Testis (tissue), 2 donors: ENCODE data around the gene SLC35F4.

Experiments used
- POLR2A ChIP-seq: fragments of 450-650 bp; IDR thresholded peaks from one replicate; pipeline ENCODE4 v1.6.1; 2017; ENCODE audit warnings: antibody characterized with exemption, mild to moderate bottlenecking, moderate library complexity
- TF ChIP-seq, protein P1 (sequence below), 3 experiments: fragments of 450-650 bp in 2 of 3; fragments of 200-600 bp in 1 of 3; sonication (generic) in 1 of 3; IDR thresholded peaks; one replicate each; pipeline ENCODE4 v1.5.1; 2016 to 2019; ENCODE audit warnings: antibody characterized with exemption in 3 of 3, mild to moderate bottlenecking in 2 of 3, moderate library complexity in 1 of 3

DNA sequence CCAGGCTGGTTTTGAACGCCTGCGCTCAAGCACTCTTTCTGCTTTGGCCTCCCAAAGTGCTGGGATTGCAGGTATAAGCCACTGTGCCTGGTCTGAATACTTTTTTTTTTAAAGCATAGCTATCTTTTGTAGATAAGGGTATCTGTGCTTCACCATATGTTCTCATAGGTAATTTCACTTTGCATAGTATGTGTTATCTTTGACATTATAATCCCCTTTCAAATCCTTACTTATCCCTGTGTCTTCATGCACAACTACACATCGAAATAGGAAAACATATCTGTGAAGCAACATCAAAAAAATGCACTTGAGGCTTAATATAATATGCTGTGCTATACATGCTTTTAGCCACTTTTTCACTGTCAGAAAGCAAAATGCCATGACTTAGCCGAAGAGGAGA lies 94.1 kb downstream of the SLC35F4 start:
- TF ChIP-seq, protein P1, sequence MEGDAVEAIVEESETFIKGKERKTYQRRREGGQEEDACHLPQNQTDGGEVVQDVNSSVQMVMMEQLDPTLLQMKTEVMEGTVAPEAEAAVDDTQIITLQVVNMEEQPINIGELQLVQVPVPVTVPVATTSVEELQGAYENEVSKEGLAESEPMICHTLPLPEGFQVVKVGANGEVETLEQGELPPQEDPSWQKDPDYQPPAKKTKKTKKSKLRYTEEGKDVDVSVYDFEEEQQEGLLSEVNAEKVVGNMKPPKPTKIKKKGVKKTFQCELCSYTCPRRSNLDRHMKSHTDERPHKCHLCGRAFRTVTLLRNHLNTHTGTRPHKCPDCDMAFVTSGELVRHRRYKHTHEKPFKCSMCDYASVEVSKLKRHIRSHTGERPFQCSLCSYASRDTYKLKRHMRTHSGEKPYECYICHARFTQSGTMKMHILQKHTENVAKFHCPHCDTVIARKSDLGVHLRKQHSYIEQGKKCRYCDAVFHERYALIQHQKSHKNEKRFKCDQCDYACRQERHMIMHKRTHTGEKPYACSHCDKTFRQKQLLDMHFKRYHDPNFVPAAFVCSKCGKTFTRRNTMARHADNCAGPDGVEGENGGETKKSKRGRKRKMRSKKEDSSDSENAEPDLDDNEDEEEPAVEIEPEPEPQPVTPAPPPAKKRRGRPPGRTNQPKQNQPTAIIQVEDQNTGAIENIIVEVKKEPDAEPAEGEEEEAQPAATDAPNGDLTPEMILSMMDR (IDR thresholded peaks at IDR 0.05): no peak
- no peak for TF ChIP-seq POLR2A
